Measurements from ENCODE around the gene OOSP3.
"Not testable (repeated sequence)": the region's sequence is repeated elsewhere in the genome, so short reads cannot be mapped to it uniquely, and the experiment has no call there.

Gene OOSP3, protein sequence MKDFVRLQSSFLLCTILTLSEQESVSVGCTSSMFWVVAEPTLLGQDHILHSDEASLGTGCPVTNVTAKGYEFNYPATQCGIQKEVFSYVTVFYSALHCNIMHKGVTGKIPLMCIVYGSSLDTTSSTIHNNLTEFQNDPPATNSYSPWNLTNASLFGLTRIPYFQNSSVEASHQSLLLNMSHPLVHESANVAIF

DNA sequence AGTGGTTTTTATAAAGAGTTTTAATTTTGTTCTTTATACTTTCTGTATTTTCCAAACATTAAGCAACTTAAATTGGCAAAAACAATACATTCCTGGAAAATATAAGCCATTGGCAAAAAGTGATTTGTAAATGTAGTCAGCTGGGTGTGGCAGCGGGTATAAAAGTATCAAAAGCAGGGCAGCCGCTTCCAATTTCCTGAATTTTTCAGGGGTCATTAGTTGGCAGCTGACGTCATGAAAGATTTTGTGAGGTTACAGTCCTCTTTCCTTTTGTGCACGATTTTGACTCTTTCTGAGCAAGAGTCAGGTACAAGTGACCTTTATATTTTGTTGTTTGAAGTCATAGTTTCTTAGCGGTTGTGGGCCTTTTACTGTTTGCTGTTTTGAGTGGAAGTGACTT lies at the start of gene OOSP3:
Gene OOSP3 (plus strand): TSS at position 208 of the 400 bp plus-strand sequence. CDS start 27 bp downstream, at position 235.
- no peak for DNase-seq (ENCODE audit: low spot score)

DNA sequence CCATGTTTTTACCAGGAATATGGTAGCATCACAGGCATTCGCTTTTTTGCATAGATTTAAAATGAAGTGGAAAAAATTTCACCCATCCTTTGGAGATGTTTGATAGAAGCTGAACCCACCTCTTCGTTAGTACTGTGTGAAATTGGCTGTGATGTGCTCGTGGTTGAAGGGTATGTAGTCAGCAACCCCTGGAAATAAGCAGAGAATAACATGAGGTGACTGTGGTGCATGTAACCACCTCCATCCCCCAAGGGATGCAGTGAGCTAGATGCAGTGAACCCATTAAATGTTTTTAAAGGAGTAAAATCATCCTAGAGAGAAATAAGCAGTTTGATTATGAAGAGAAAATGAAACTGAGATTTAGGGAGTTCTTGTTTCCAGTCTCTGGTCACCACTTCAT lies 49.2 kb upstream of the OOSP3 start:
- DNase-seq (ENCODE audit: low spot score) = no peak

DNA sequence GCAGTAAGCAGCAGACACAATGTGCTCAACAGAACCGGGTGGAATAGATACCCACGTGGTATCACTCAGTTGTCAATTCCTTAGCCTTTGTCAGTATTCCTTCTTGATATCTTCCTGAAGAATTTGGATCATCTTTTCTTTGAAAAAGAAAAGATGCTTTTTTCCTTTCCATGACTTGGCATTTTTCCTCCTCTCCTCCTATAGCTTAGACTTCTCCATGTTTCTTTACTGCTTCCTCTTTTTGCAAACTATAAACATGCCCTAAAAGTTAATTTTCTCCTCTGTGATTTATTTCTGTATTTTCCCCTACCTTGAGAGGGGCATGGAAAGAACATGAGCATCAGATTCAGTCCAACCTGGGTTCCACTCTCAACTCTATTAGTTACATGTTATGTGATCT lies 45.0 kb upstream of the OOSP3 start:
- no peak for DNase-seq (ENCODE audit: low spot score)

DNA sequence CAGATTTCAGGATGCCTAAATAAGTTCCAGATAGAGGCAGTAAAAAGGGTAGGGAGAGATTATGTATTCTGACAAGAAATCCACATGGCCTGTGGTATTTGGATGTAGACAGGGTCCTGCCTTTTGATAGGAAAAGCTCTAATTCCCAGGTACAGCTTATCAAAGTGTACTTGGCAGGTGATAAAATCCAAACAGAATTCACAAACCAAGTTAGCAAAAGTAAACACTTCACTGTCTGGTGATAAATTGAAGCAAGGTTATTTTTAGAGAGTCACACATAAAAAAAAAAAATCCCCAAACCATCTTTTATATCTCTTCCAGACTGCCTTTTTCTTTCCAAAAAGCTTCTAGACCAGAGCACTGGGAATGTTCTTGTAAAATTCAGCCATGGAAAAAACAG lies 39.0 kb upstream of the OOSP3 start:
- DNase-seq (ENCODE audit: low spot score) = no peak

DNA sequence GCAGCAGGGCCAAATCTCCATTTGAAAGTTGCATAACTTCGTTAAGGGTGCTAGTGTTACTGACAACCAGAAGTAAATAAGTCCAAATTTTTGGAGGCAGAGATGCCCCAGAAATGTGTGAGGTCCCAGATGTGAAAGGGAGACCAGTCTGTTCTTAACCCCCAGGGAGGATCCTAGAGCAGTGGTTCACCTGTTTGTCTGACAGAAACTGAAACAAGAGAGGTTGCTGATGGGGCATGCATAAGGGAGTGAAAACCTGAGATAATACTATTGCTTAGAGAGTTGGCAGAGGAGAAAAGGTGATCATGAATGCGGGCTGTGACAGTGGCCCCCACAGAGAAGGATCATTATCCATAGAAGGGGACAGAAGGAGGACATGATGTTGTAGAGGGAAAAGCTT lies 37.1 kb upstream of the OOSP3 start:
- DNase-seq (ENCODE audit: low spot score) = no peak

DNA sequence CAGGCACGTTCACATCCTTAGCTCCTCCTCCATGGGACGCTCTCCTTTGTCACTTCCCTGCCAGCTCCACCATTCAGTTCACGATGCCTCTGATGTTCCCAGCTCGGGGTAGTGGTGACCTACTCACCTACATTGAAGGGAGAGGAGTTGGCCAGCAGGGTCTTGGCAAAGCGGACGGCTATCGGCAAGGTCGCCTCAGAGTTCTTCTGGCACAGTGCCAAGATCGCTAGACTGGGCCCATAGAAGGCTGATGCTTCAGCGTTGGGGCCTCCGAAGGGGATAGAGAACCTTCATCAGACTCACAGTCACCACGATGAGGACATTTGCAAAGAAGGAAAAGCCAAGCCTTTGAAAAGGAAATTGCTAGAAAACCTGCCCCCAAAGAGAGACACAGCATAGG lies 36.3 kb upstream of the OOSP3 start:
- no peak for DNase-seq (ENCODE audit: low spot score)

DNA sequence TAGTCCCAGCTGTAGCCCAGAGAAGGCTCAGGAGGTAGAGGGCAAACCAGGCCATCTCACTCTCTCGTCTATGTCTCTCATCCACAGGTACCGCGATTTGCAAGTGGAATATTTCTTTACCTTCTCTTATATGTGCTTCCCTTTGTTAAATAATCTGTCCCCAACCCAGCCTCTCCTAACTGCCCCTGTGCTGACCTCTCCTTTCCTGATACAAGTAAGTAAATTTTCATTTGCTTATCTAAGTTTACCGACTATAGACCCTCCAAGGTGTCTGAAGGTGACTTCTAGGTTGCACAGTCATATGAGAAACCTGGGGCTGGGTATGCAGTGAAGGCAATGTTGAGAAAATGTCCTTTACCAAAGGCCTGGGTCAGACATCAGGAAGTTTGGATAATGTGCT lies 33.2 kb upstream of the OOSP3 start, which contains the start of gene CBLIF:
Gene CBLIF (minus strand): TSS at position 101 of the 400 bp plus-strand sequence. CDS start 46 bp downstream, at position 55.
- DNase-seq (ENCODE audit: low spot score) = no peak

DNA sequence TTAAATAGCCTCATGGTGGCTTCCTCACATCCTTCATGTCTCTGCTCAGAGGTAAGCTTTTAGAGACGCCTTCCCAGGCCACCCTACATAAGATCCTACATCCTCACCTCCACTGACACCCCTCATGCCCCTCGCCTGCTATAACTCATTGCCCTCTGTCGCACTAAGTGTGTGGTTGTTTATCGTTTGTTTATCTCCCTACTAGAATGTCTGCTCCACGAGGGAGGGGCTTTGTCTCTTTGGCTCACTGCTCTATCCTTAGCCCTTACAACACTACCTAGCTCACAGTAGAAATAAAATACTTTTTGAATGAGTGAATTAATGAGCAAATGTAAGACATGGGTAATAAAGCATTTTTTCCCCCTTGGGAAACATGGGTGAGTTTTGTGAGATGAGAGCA lies 32.0 kb upstream of the OOSP3 start:
- DNase-seq (ENCODE audit: low spot score) = no peak

DNA sequence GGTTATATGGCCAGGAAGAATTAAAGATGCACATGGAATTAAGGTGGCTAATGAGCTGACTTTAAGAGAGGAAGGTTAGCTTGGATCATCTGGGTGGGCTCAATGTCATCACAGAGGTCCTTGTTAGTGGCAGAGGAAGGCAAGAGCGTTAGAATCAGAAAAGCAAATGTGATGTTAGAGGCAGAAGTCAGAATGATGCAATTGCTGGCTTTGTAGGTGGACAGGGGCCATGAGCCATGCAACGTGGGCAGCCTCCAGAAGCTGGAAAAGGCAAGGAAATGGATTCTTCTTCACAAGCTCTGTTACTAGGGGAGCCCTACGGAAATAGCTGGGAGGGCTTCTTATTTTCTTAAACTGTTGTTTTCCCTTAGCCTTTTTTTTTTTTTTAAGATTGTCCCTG lies 31.0 kb upstream of the OOSP3 start:
- DNase-seq (ENCODE audit: low spot score) = no peak

DNA sequence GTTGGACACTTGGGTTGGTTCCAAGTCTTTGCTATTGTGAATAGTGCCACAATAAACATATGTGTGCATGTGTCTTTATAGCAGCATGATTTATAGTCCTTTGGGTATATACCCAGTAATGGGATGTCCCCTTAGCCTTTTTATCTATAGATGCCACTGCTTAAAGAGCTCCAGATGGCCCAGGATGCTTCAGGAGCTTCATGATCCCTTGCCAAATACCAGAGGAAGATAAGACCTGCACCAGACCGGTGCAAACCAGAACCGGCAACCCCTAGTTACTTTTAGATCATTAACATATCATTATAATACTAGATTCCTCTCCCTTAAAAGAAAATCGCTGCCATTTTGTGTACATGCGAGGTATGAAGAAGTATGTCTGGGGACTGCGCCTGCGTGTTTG lies 30.1 kb upstream of the OOSP3 start:
- DNase-seq (ENCODE audit: low spot score) = not testable (repeated sequence)

DNA sequence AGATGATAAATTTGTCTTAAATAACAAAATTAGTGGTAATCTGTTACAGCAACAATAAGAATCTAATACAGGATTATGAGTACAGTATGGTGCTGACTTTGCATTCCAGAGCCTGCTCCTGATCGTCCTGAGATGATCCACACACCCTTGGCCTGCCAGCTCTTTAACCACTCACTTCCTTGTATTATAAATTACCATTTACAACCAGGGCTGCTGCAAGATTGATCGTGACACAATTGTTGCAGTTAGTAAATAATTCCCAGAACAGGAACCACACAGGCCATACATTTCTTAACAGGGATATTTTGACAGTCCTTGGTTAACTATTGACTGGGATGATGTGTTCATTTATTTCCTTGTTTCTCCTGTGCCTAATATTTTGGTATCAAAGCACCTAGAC lies 29.5 kb upstream of the OOSP3 start:
- no peak for DNase-seq (ENCODE audit: low spot score)

DNA sequence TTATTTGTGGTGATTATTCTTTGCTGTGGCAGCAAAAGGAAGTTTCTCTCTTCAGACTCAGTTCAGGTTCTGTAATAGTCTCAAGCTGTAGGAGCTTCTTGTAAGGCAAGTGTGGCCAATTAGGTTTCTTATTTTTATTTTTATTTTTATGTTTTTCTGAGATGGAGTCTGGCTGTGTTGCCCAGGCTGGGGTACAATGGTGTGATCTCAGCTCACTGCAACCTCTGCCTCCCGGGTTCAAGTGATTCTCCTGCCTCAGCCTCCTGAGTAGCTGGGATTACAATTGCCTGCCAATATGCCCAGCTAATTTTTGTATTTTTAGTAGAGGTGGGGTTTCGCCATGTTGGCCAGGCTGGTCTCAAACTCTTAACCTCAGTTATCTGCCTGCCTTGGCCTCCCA lies 29.0 kb upstream of the OOSP3 start:
- DNase-seq (ENCODE audit: low spot score) = not testable (repeated sequence)

DNA sequence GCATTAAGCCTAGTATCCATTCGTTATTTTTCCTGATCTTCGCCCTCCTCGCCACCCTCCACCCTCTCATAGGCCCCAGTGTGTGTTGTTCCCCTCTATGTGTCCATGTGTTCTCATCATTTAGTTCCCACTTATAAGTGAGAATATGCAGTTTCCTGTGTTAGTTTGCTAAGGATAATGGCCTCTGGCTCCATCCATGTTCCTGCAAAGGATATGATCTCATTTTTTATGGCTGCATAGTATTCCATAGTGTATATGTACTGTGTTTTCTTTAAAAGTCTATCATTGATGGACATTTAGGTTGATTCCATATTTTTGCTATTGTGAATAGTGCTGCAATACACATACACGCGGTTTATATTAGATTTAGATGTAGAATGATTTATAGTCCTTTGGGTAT lies 27.2 kb upstream of the OOSP3 start:
- DNase-seq (ENCODE audit: low spot score) = not testable (repeated sequence)

DNA sequence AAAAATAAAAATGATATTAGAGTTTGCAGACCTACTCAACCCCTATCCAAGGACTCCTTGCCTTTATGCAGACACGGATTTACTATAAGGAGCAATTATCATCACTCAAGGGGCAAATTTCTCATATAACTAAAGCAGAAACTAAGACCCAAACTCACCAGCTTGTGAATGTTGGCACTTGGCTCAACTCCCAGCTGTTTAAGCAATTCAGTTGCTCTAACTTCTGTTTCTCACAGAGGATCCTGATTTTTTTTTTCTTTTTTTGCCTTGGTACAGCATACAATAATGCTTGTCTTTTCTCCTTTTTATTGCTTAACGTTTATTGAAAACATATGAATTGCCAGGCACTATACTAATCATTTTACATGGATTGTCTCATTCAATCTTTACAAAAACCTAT lies 23.7 kb upstream of the OOSP3 start:
- no peak for DNase-seq (ENCODE audit: low spot score)

DNA sequence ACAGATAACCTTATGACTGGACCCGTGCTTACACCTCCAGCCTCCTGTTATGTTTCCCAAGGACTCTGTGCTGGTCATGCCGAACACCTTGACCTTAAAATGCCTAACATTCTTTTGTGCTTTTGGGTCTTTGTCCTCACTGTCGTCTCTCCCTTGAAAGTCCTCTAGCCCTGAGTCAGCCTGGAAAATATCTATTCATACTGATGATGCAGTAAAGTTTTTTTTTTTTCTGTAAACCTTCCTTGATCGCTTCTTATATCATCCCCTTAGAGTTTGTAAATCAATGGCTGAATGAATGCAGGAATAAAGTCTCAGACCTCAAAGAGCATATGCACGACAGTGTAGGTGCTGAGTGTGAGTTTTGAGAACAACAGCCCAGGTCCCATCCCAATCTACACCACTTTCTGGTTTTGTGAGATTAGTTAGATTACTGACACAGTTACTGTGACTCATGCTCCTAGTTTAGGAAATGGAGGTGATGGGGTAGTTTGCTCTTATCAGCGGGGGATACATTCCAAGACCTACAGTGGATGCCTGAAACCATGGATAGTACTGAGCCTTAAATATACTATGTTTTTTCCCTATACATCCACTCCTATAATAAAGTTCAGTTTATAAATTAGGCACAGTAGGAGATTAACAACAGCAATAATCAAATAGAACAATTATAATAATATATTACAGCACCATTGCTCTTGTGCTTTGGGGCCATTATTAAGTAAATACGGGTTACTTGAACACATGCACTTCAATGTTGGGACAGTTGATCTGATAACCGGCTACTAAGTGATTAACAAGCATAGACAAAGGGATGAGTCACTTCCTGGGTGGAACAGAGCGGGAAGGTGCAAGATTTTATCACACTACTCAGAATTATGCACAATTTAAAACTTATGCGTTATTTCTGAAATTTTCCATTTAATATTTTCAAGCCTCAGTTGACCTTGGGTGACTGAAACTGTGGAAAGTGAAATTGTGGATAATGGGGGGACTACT lies 20.8 kb upstream of the OOSP3 start:
- no peak for DNase-seq (ENCODE audit: low spot score)

DNA sequence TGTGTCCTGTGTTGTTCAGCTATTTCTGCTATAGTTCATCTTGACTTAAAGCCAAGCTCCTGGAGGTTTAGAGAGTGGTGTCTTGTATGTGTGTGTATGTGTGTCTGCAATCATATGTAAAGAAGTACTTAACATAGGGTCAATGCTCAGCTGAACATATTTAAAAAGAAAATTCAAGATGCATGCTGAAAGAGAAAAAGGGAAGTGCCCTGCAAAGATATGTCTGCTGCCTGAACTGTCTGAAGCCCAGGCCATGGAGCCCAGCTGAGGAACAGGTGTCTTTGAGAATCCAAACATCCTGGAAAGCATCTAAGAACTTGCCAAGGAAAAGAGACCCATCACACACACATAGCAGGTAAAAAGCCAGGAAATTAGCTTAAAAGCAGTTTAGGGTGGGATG lies 18.9 kb upstream of the OOSP3 start:
- no peak for DNase-seq (ENCODE audit: low spot score)

DNA sequence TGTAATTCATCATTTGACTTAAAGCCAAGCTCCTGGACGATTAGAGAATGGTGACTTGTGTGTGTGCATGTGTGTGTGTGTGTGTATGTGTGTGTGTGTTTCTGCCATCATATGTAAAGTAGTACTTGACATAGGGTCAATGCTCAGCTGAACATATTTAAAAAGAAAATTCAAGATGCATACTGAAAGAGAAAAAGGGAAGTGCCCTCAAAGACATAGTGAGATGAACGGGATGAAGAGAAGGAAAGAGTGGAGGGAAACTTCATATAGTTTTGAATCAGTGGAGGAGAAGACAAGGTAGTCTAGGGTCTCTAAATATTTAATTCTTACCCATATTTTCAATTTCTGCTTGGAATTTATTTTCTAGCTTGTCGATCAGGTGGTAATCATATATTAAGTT lies 16.3 kb upstream of the OOSP3 start:
- no peak for DNase-seq (ENCODE audit: low spot score)

DNA sequence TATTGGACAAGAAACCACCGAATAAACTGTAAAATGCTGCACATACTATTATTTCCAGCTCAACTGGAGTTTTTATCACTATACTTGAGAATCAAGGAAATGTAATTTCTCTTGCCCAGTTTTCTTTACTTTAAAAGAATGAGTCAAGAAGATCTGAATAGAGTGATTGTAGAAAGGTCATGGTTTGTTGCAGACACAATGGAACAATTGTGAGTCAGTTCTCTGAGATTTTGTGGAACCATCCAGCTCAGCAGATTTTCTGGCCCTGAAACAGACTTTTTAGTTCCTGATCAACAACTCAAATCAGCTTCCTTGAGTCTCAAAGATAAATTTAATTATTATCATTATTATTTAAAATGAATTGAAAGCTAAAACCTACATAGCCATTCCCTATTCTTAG lies 13.6 kb upstream of the OOSP3 start:
- no peak for DNase-seq (ENCODE audit: low spot score)

DNA sequence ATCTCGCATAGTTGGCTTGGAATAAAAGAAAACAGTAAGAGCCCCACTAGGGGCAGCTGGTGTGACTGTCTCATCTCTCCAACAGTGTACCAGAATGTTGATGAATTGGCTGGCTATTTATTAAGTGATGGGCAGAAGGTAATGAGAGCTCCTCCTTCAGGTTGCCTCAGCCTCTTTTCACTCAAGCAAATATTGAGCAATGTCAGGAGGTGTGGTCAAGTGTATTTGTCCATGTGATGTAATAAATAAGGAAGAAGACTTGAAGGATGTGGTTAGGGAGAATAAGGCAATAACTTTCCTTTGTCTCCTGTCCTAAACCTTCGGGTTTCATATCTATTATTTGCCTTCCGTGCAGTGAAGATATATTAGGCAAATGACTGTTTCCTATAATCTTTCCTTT lies 12.2 kb upstream of the OOSP3 start, which contains the start of gene TCN1:
Gene TCN1 (minus strand): TSS at position 91 of the 400 bp plus-strand sequence. CDS start 17 bp downstream, at position 74.
- no peak for DNase-seq (ENCODE audit: low spot score)

DNA sequence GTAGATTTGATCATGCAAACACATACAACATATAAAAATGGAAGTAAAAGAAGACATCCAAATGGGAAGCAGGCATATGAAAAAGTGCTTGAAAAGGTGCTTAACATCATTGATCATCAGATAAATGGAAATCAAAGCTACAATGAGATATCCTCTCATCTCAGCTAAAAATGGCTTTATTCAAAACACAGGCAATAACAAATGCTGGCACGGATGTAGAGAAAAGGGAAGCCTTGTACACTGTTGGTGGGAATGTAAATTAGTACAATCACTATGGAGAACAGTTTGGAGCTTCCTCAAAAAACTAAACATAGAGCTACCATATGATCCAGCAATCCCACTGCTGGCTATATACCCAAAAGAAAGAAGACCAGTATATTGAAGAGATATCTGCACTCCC lies 11.7 kb upstream of the OOSP3 start:
- no peak for DNase-seq (ENCODE audit: low spot score)

DNA sequence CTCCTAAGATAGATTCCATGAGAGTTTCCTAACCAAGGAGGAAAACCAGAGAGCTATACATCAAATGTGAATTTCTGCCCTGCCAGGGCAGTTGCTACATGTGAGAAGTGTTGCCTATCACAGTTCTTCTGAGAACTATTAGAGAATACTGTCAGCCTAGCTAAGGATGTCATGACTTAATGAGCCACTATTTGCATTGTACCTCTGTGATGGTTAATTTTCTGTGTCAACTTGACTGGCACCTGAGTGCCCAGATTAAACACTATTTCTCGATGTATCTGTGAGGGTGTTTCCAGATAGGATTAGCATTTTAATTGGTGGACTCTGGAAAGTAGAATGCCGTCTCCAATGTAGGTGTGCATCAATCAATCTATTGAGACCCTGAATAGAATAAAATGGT lies 10.6 kb upstream of the OOSP3 start:
- DNase-seq (ENCODE audit: low spot score) = no peak

DNA sequence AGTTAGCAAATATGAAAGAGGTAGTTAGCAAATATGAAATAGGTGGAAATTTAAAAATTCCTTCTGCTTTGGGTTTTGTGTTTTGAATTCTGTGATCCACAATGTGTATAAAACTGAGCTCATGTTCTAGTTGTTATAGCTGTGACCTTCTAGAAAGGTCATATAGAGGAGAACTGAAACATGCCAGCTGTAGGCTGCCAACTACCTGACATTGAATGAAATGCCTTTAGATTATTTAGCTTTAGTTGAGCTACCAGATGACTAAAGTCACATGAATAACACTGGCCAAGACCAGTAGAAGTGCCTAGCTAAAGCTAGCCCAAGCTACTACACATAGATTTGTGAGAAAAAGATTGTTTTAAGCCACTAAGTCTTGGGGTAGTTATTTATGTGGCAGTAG lies 6.5 kb upstream of the OOSP3 start:
- DNase-seq (ENCODE audit: low spot score) = no peak

DNA sequence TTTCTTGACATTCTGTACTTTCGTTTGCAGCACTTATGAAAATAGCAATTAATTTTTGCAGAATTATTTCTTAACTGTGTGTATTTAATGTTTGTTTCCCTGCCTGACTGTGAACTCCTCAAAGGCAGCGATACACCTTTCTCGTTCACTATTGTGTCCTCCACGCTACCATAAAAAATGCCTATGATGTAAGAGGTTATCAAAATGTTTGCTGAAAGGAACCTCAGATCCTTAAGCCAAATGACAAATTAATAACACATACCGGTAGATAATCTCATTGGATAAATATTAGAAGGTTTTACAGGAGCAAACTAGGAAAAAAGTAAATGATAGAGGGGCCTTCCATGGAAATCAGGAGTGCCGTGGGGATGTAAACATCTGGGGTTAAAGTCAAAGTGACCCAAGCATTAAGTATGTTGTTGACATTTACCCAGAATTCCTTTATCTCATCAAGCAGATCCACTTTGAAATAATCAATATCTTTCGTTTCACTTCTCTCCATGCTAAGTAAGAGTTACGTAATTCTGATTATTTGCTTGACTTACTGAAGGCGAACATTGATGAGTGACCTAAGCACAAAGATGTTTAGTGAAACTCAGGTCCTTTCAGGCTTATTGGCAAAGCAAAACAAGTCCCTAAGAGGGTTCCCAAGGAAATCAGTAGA lies 2.6 kb upstream of the OOSP3 start:
- no peak for DNase-seq (ENCODE audit: low spot score)
